Measurements from ENCODE around the gene TMEM53.

Gene TMEM53

DNA sequence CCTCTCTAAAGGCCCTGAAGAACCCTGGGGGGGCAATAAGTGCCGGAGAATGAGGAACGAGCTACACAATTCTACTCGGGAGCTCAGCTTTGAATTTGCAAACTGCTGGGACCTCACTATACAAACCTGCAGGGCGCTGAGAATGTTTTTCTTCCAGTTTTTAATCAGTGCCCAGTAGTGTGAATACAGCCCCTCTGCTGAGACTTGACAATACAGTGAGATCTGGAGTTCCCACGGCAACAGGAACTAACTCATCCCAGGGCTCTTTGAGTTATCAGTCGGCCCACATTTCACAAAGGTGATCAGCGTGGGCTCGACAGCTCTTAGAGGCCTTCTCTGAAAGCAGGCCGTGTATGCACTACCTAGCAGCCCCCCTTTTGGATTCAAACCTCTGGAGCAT lies 41.7 kb downstream of the TMEM53 start:
- no peak for DNase-seq (ENCODE audit: extremely low read depth, insufficient read length)
- Histone ChIP-seq H3K27me3 (replicated peaks; ENCODE audit: control insufficient read depth, insufficient read depth, low read length) (no peaks in the 10 kb centered on the region), H3K4me3 (replicated peaks; ENCODE audit: low read depth, low read length) (peak overlapping the region; percentile 73), H3K36me3 (ENCODE audit: control insufficient read depth, insufficient read depth, low read length) (peaks cover 30% of the 10 kb centered on the region)
- TF ChIP-seq, protein P1, sequence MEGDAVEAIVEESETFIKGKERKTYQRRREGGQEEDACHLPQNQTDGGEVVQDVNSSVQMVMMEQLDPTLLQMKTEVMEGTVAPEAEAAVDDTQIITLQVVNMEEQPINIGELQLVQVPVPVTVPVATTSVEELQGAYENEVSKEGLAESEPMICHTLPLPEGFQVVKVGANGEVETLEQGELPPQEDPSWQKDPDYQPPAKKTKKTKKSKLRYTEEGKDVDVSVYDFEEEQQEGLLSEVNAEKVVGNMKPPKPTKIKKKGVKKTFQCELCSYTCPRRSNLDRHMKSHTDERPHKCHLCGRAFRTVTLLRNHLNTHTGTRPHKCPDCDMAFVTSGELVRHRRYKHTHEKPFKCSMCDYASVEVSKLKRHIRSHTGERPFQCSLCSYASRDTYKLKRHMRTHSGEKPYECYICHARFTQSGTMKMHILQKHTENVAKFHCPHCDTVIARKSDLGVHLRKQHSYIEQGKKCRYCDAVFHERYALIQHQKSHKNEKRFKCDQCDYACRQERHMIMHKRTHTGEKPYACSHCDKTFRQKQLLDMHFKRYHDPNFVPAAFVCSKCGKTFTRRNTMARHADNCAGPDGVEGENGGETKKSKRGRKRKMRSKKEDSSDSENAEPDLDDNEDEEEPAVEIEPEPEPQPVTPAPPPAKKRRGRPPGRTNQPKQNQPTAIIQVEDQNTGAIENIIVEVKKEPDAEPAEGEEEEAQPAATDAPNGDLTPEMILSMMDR (IDR thresholded peaks at IDR 0.05; ENCODE audit: insufficient read depth, low read length, poor library complexity, severe bottlenecking): no peak

DNA sequence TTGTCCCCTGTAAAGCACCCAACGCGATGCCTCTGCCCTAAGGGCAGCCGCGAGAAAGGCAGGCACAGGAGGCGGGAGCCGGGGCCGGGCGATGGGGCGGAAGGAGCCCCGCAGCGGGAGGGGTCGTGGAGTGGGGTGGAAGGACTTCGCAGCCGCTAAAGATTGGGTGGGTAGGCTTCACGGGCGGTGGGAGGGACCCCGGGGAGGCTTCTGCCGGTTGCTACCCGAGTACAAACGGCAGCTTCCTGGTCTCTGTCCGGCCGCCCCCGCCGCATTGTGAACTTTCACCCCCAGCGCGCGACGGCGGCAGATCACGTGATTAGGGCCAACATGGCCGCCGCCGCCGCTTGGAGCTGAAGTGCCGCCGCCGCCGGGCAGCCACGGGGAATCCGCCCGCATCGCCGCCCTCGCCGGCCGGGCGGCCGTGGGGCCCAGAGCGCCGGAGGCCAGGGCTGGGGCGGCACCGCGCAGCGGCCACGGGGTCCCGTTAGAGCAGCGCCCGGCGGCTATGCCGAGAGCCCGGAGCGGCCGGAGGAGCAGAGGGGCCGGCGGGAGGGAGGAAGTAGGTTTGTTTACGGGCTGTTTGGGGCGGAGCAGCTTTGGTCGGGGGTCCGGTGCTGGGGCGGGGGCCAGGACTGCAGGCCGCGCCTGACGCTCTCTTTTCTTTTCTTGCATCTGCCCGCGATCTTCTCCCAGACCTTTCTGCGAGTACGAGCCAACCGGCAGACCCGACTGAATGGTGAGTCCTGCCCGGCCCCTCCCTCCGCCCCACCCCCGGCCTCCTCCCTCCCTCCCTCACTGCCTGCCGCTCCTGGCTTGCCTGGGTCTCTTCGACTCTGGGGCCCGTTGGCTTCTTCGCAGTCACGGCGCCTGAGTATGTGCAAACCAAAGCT lies 42.4 kb downstream of the TMEM53 start:
- TF ChIP-seq, protein P1 (IDR thresholded peaks at IDR 0.05; ENCODE audit: insufficient read depth, low read length, poor library complexity, severe bottlenecking): no peak
- Histone ChIP-seq H3K36me3 (ENCODE audit: control insufficient read depth, insufficient read depth, low read length) (peaks cover 24% of the 10 kb centered on the region), H3K27me3 (replicated peaks; ENCODE audit: control insufficient read depth, insufficient read depth, low read length) (no peaks in the 10 kb centered on the region), H3K4me3 (replicated peaks; ENCODE audit: low read depth, low read length) (peak overlapping the region; percentile 73)
- DNase-seq (ENCODE audit: extremely low read depth, insufficient read length): peak; percentile 89

DNA sequence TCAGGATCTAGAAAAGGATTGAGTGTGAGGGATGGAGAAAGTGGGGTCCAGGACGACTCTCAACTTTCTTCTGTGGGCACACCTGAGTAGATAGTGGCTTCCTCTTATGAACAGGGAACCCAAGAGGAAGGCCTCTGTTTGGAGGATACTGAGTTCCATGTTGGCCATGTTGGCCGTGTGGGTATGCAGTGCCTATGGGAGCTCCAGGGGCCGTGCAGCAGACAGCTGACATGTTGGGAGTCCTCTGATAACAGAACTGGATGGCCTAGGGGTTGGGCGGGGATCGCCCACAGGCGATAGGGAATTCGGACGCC lies 43.0 kb downstream of the TMEM53 start:
- no peak for DNase-seq (ENCODE audit: extremely low read depth, insufficient read length)
- H3K36me3 ChIP-seq (ENCODE audit: control insufficient read depth, insufficient read depth, low read length): peaks cover 19% of the 10 kb centered on the region
- no peaks in the 10 kb centered on the region for H3K27me3 ChIP-seq (replicated peaks; ENCODE audit: control insufficient read depth, insufficient read depth, low read length)
- TF ChIP-seq, protein P1 (IDR thresholded peaks at IDR 0.05; ENCODE audit: insufficient read depth, low read length, poor library complexity, severe bottlenecking): no peak
- H3K4me3 ChIP-seq (replicated peaks; ENCODE audit: low read depth, low read length): peak overlapping the region; percentile 73

GRCh38 chr1:44630116-44630515 lies 44.2 kb downstream of the TMEM53 start:
- DNase-seq (ENCODE audit: extremely low read depth, insufficient read length): no peak
- Histone ChIP-seq H3K27me3 (replicated peaks; ENCODE audit: control insufficient read depth, insufficient read depth, low read length) (no peaks in the 10 kb centered on the region), H3K36me3 (ENCODE audit: control insufficient read depth, insufficient read depth, low read length) (peaks cover 8% of the 10 kb centered on the region), H3K4me3 (replicated peaks; ENCODE audit: low read depth, low read length) (no peak overlapping the region)
- TF ChIP-seq, protein P1 (IDR thresholded peaks at IDR 0.05; ENCODE audit: insufficient read depth, low read length, poor library complexity, severe bottlenecking): no peak

DNA sequence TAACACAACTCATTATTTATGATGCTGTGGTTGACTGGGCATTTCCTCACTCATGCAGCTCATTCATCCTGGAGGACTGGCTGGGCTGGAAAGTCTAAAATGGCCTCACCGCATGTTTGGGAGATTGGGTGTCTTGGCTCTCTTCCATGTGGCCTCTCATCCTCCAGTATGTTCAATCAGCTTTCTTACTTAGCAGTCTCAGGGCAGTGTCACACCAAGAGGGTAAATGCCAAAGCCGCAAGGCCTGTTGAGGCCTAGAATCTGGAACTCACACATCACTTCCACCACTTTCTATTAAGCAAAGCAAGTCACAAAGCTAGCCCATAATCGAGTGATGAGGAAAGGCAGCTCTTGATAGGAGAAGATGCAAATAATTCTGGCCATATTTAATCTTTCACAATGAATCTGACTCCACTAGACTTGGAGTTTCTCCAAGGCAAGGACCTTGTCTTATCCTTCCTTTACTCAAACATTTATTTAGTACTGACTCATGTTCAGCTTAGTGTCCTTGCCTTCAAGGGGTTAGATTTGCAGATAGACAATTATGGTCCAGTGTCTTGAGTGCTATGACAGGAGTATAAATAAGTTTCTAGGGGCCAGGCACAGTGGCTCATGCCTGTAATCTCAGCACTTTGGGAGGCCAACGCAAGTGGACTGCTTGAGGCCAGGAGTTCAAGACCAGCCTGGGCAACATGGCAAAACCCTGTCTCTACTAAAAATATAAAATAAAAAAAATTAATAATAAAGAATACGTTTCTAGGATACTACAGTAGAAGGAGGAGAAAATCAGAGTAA lies 45.1 kb downstream of the TMEM53 start:
- peaks cover 2% of the 10 kb centered on the region; the same call in 1 of the 2 replicates for H3K36me3 ChIP-seq (ENCODE audit: control insufficient read depth, insufficient read depth, low read length)
- no peak for DNase-seq (ENCODE audit: extremely low read depth, insufficient read length)
- no peak overlapping the region for H3K4me3 ChIP-seq (replicated peaks; ENCODE audit: low read depth, low read length)
- TF ChIP-seq, protein P1 (IDR thresholded peaks at IDR 0.05; ENCODE audit: insufficient read depth, low read length, poor library complexity, severe bottlenecking): no peak
- no peaks in the 10 kb centered on the region for H3K27me3 ChIP-seq (replicated peaks; ENCODE audit: control insufficient read depth, insufficient read depth, low read length)

Measured in GM06990 (cell line).